T47D (cell line): ENCODE data around the gene ABCA6.
"Not testable (repeated sequence)": the region's sequence is repeated elsewhere in the genome, so short reads cannot be mapped to it uniquely, and the experiment has no call there.

Experiments used
- DNase-seq, 2 experiments: peaks; one replicate each; pipeline versions ENCODE4 v3.0.0 to v3.0.0-alpha.2; 2011 to 2012; ENCODE audit warnings: low read depth in 1 of 2, low spot score in 1 of 2
- JUND ChIP-seq: IDR thresholded peaks from 2 replicates; pipeline ENCODE4 v1.6.1; 2012; ENCODE audit warnings: low read depth
- in situ Hi-C: cut with HindIII; loops from 2 replicates; pipeline ENCODE4 v1.10.0; 2016; ENCODE audit warnings: low sequenced_read_pairs, low pct_unique_long_range_greater_than_20kb

ABCA6 gene

GRCh38 chr17:69084911-69085310, 56.8 kb downstream of the ABCA6 start:
- peak; percentile 22 to 59 for DNase-seq
- in situ Hi-C loops, result no loop called here

GRCh38 chr17:69082696-69083095, 59.0 kb downstream of the ABCA6 start:
- no peak for DNase-seq
- TF ChIP-seq JUND, result no peak
- in situ Hi-C loops, result no loop called here

More at GRCh38 chr17:69084911-69085310, 56.8 kb downstream of the ABCA6 start:
- TF ChIP-seq JUND, result no peak

GRCh38 chr17:69078864-69079263, 62.8 kb downstream of the ABCA6 start:
- no peak for DNase-seq
- in situ Hi-C loops, result no loop called here
- no peak for TF ChIP-seq JUND

- in situ Hi-C loops, result no loop called here
- DNase-seq, result no peak
- no peak for TF ChIP-seq JUND
These were observed 65.9 kb downstream of the ABCA6 start for GRCh38 chr17:69075823-69076222.

GRCh38 chr17:69073392-69073791, 68.3 kb downstream of the ABCA6 start:
- DNase-seq, in situ Hi-C loops: not testable (repeated sequence)

- in situ Hi-C loops, DNase-seq: not testable (repeated sequence)
These were observed 68.9 kb downstream of the ABCA6 start for GRCh38 chr17:69072803-69073256.

- in situ Hi-C loops, DNase-seq: not testable (repeated sequence)
These were observed 70.5 kb downstream of the ABCA6 start for GRCh38 chr17:69071233-69071586.

- in situ Hi-C loops, DNase-seq: not testable (repeated sequence)
These were observed 71.1 kb downstream of the ABCA6 start for GRCh38 chr17:69070378-69071232.

- in situ Hi-C loops, result no loop called here
- no peak for DNase-seq
- no peak for TF ChIP-seq JUND
These were observed 72.4 kb downstream of the ABCA6 start for GRCh38 chr17:69069226-69069750.

- in situ Hi-C loops, result no loop called here
- no peak for DNase-seq
- no peak for TF ChIP-seq JUND
These were observed 74.2 kb downstream of the ABCA6 start for GRCh38 chr17:69067274-69068047.

- DNase-seq, result no peak
- in situ Hi-C loops, result no loop called here
- no peak for TF ChIP-seq JUND
These were observed 75.2 kb downstream of the ABCA6 start for GRCh38 chr17:69066482-69066881.

- TF ChIP-seq JUND, result no peak
- in situ Hi-C loops, result no loop called here
These were observed 76.6 kb downstream of the ABCA6 start for GRCh38 chr17:69065113-69065512.

GRCh38 chr17:69064476-69064875, 77.2 kb downstream of the ABCA6 start:
- no peak for DNase-seq
- in situ Hi-C loops, result no loop called here
- TF ChIP-seq JUND, result no peak

More at GRCh38 chr17:69065113-69065512, 76.6 kb downstream of the ABCA6 start:
- DNase-seq, result no peak
